ENCODE results near the gene FHL2. TPM values are rescaled to one million over a fixed set of nuclear protein-coding genes. Genes with fewer than 3 reads are reported as not detected.
A peak's percentile ranks its signal among the peaks of the same experiment; 100 is the strongest.

FHL2 gene
- total and polyA plus RNA-seq, 9 of the 15 experiments (the other 6 are each of a cell fraction or from before 2014, with no cell fraction given) = 7.5 to 33.1 (median 23.9) TPM

DNA sequence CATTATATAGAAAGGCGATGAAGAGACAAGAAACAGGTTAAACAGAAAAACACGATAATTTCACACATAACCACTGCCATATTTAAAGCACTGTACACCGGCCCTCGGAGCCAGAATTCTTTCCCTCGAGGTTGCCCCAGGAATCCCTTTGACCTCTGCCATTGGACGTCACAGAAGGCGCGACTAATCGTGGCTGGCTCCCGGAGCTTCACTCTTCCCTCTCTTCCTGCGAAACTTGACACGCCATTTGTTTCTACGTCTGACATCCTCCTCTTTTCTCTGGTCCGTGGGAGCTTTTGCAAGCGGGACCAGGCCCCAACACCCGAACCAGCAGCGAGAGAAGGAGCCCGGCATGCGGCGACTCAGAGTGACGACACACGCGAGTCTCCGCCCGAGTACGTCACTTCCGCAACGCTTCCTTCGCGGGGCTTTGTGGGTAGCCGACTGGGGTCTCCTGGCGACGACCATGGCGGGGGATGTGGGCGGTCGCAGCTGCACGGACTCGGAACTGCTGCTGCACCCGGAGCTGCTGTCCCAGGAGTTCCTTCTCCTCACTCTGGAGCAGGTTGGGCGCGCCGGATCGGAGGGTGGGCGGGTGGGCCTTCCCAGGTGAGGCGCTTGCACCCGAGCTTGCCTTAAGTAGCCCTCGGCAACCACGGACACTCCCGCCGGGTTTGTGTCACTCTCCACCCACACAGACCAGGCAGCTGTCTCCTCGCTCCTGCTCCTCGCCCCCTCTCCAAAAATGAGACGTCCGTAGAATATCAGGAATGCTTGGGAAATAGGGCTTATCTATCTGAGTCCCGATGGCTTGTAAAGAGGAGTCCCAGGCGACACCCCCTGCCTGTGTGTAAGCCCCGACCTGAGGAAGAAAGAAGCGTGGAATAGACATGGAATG lies 61.5 kb downstream of the FHL2 start, which contains the start of gene C2orf49 (continued):
- TF ChIP-seq, protein P1, sequence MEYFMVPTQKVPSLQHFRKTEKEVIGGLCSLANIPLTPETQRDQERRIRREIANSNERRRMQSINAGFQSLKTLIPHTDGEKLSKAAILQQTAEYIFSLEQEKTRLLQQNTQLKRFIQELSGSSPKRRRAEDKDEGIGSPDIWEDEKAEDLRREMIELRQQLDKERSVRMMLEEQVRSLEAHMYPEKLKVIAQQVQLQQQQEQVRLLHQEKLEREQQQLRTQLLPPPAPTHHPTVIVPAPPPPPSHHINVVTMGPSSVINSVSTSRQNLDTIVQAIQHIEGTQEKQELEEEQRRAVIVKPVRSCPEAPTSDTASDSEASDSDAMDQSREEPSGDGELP (CRISPR knock-in tag; IDR thresholded peaks at IDR 0.05; ENCODE audit: borderline replicate concordance) = peak; percentile 82; the same call in 1 of the 2 replicates
- TF ChIP-seq RERE (CRISPR knock-in tag; IDR thresholded peaks at IDR 0.05; ENCODE audit: borderline replicate concordance) = no peak
- no peak for TF ChIP-seq PRMT5 (CRISPR knock-in tag; IDR thresholded peaks at IDR 0.05)
- peak; percentile 81 for TF ChIP-seq ZNF511 (CRISPR knock-in tag; IDR thresholded peaks at IDR 0.05)
- TF ChIP-seq ARID1B (IDR thresholded peaks at IDR 0.05) = no peak
- TF ChIP-seq NCOA2 (IDR thresholded peaks at IDR 0.05; ENCODE audit: partially characterized antibody in 2 of 2) = peak in 1 of 2 experiments; percentile 53
- TF ChIP-seq BRD4 (IDR thresholded peaks at IDR 0.05) = no peak; the same call in 1 of the 2 replicates
- TF ChIP-seq NR2C2 (CRISPR knock-in tag; IDR thresholded peaks at IDR 0.05) = peak; percentile 98
- TF ChIP-seq NR2C2 (tag; IDR thresholded peaks at IDR 0.05) = peak; percentile 100
- TF ChIP-seq FOXK1 (CRISPR knock-in tag; IDR thresholded peaks at IDR 0.05; ENCODE audit: borderline replicate concordance) = no peak
- TF ChIP-seq HDAC8 (tag; IDR thresholded peaks at IDR 0.05) = peak; percentile 73; the same call in 1 of the 2 replicates
- no peak for TF ChIP-seq RHOXF2B (CRISPR knock-in tag; conservative IDR thresholded peaks at IDR 0.05)
- TF ChIP-seq, protein P2, sequence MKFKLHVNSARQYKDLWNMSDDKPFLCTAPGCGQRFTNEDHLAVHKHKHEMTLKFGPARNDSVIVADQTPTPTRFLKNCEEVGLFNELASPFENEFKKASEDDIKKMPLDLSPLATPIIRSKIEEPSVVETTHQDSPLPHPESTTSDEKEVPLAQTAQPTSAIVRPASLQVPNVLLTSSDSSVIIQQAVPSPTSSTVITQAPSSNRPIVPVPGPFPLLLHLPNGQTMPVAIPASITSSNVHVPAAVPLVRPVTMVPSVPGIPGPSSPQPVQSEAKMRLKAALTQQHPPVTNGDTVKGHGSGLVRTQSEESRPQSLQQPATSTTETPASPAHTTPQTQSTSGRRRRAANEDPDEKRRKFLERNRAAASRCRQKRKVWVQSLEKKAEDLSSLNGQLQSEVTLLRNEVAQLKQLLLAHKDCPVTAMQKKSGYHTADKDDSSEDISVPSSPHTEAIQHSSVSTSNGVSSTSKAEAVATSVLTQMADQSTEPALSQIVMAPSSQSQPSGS (CRISPR knock-in tag; IDR thresholded peaks at IDR 0.05) = no peak
- TF ChIP-seq PBX2 (CRISPR knock-in tag; IDR thresholded peaks at IDR 0.05; ENCODE audit: low read depth) = no peak
- no peak for TF ChIP-seq PBX2 (tag; conservative IDR thresholded peaks at IDR 0.05; ENCODE audit: low read depth)
